MV-4-11 (cell line): ENCODE data around the gene NR0B1.

Experiments used
- DNase-seq: peaks from one replicate; lab custom pipeline; 2025; lab: John Stamatoyannopoulos, UW

NR0B1 gene

DNA sequence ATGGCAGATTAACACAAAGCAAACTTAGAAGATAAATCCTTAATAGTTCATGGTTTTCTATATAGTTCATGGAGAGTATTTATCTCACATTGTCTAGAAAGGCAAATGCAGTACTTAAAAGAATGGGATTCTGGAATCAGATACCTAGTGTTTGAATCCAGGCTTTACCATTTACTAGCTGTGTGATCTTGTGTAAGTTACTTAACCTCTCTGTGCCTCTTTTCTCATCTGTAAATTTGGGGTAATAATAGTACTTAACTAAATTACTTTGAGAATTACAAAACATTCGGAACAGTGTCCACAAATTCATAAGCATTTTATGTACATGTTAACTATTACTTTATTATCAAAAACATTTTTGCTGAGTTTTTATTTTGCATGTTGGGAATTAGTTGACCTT is 46.4 kb downstream of the NR0B1 start:
- DNase-seq: no peak

DNA sequence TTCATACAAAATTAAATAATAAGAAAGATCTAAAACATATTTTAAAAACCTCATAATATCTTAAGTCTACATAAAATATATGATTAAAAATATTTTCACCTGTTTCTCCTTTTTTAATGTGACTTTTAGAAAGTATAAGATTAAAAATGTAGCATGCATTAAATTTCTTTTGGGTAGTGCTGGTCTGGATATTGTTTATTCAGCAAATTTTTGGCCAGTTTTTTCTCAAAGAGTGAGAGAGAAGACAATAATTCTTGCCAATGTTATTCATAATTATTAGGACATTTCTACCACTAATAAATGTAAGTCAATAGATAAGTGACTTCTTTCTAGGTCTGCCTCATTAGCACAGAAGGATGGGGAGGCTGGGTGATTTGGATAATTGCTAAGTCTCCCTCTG is 48.2 kb downstream of the NR0B1 start:
- no peak for DNase-seq

DNA sequence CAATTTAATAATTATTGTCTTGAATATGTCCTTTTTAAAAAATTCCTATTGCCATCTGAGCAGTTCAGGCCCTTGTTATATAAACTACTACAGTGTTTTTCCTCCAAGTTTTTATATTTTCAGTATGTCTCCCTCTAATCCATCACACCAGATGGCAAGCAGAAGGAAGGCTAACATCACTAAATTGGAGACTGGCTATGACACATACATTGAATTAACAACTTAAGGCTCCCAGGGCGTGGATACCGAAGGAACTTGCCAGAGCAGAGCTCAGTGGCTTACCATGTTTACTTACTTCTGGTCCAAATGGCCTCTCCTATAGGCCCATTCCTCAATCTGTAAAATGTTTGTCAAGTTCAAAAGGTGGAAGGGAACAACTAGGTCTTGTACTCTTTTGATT is 49.3 kb downstream of the NR0B1 start:
- DNase-seq: no peak
